ENCODE results near the gene GPR25.

GPR25 gene

GRCh38 chr1:200890027-200890426, 17.2 kb downstream of the GPR25 start:
- TF ChIP-seq SPI1 (IDR thresholded peaks at IDR 0.05; ENCODE audit: borderline replicate concordance, low read depth) (no peak), REST (IDR thresholded peaks at IDR 0.05; ENCODE audit: insufficient replicate concordance, low read depth) (no peak), CTCF (IDR thresholded peaks at IDR 0.05; ENCODE audit: insufficient read depth, low read length) (no peak), GABPA (IDR thresholded peaks at IDR 0.05; ENCODE audit: low read depth) (no peak), POLR2AphosphoS5 (IDR thresholded peaks at IDR 0.05; ENCODE audit: low read depth) (no peak)
- Histone ChIP-seq H3K4me3 (replicated peaks; ENCODE audit: insufficient read depth, low read length) (no peak overlapping the region), H3K27ac (replicated peaks) (no peak overlapping the region), H3K27me3 (ENCODE audit: insufficient read depth, poor library complexity, severe bottlenecking) (no peaks in the 10 kb centered on the region)
- DNase-seq (ENCODE audit: low read depth in 1 of 2, low spot score in 1 of 2), result no peak

DNA sequence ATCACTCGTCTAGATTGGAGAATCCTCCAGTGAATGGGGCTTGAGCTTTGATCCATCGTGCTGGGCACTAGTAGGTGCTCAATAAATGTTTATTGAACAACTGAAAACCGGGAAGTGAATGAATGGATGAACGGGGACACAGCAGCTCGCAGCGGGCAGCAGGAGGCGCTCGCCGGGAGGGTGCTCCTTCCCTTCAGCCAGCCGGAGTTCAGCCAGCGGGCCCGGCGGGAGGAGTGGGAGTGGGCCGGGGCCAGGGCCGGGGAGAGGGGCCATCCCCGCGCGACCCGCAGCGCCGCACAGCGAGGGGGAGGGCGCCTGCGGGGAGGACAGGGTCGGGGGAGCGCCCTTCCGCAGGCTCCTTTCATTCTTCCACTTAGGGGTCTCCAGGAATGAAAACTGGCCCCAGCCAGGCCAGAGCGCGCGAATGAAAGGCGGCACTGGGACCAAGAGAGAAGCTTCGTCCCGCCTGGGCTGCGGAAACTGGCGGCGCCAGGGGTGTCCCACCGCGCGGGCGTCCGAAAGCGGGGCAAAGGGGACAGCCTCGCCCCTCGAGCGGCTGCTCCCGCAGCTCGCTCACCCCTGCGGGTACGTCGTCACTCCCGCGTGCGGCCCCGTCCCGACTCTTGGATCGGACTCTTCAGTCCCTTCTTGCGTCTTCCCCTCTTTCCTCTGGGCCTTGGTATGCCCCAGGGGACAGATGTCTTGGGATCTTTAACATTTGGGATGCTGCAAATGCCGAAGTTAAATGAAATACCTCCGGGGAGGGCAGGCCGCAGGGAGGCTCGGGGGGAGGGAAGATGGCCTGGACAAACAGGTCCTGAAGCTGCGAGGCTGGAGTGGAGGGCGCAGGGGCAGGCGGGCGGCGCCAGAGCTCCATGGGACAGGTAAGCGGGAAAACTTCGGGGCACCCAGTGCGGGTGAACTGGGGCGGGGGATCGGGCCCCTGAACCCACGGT, 18.3 kb downstream of the GPR25 start:
- no peak for TF ChIP-seq GABPA (IDR thresholded peaks at IDR 0.05; ENCODE audit: low read depth)
- peak; percentile 42; the same call in 1 of the 2 replicates for TF ChIP-seq SPI1 (IDR thresholded peaks at IDR 0.05; ENCODE audit: borderline replicate concordance, low read depth)
- peak; percentile 77 for TF ChIP-seq CTCF (IDR thresholded peaks at IDR 0.05; ENCODE audit: insufficient read depth, low read length)
- no peak for TF ChIP-seq REST (IDR thresholded peaks at IDR 0.05; ENCODE audit: insufficient replicate concordance, low read depth)
- Histone ChIP-seq H3K27me3 (ENCODE audit: insufficient read depth, poor library complexity, severe bottlenecking) (no peaks in the 10 kb centered on the region), H3K27ac (replicated peaks) (peak overlapping the region; percentile 95), H3K4me3 (replicated peaks; ENCODE audit: insufficient read depth, low read length) (peak overlapping the region; percentile 70)
- peak; percentile 59 to 60 for DNase-seq (ENCODE audit: low read depth in 1 of 2, low spot score in 1 of 2)

DNA sequence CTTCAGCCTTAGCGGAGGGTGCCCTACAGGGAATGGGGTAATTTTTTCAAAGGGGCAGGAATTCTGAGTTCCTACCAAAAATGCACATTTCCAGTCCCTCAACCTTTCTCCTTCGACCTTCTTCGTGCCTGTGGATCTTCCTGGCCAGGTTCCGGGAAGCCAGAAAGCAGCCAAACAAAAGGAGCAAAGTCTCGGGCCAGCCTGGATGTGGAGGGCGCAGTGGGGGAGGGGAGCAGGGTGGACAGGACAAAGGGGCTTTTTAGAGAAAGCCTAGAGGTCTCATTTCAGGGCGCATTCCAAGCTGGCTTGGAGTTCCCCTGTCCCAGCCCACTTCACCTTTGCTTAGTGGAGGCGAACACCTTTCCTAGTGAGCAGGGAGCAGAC, 19.0 kb downstream of the GPR25 start:
- no peak for DNase-seq (ENCODE audit: low read depth in 1 of 2, low spot score in 1 of 2)
- no peak for TF ChIP-seq GABPA (IDR thresholded peaks at IDR 0.05; ENCODE audit: low read depth)
- no peak for TF ChIP-seq CTCF (IDR thresholded peaks at IDR 0.05; ENCODE audit: insufficient read depth, low read length)
- TF ChIP-seq SPI1 (IDR thresholded peaks at IDR 0.05; ENCODE audit: borderline replicate concordance, low read depth), result no peak
- no peak for TF ChIP-seq POLR2AphosphoS5 (IDR thresholded peaks at IDR 0.05; ENCODE audit: low read depth)
- no peak for TF ChIP-seq REST (IDR thresholded peaks at IDR 0.05; ENCODE audit: insufficient replicate concordance, low read depth)
- H3K4me3 ChIP-seq (replicated peaks; ENCODE audit: insufficient read depth, low read length), result peak overlapping the region; percentile 70
- peak overlapping the region; percentile 95 for H3K27ac ChIP-seq (replicated peaks)
- H3K27me3 ChIP-seq (ENCODE audit: insufficient read depth, poor library complexity, severe bottlenecking), result no peaks in the 10 kb centered on the region

Data from HL-60 (cell line).